ENCODE measurements around the gene TGFB1I1. TPM values are rescaled to one million over a fixed set of nuclear protein-coding genes. Genes with fewer than 3 reads are reported as not detected.
"Not testable (repeated sequence)": the region's sequence is repeated elsewhere in the genome, so short reads cannot be mapped to it uniquely, and the experiment has no call there.

Gene TGFB1I1
- total and polyA plus RNA-seq, 2 of the 4 experiments (the other 2 are of a cell fraction), result 24.9 to 128 TPM

GRCh38 chr16:31502981-31503380 lies 31.0 kb downstream of the TGFB1I1 start:
- H3K79me1 ChIP-seq (ENCODE audit: low read depth in 1 of 2, low read length in 2 of 2), result peaks cover 33 to 83% of the 10 kb centered on the region in 2 experiments
- CTCF ChIA-PET, result no interaction called here
- peaks cover 13% of the 10 kb centered on the region; the same call in 1 of the 2 replicates for H4K20me1 ChIP-seq (ENCODE audit: insufficient read depth, low read length)
- H3K36me3 ChIP-seq (ENCODE audit: control insufficient read depth, insufficient read depth, low read length), result peaks cover 39% of the 10 kb centered on the region
- no peak overlapping the region for H2BK20ac ChIP-seq (ENCODE audit: low read depth, low read length)
- POLR2A ChIA-PET (ENCODE audit: unreplicated experiment), result interaction anchor here (0.6 kb wide), 1 partner anchor 13 kb away, joined by 3 read pairs; no protein-coding TSS in a partner anchor
- H4K8ac ChIP-seq (ENCODE audit: low read depth in 2 of 2, low read length in 2 of 2), result no peak overlapping the region
- no peak overlapping the region for H2AK5ac ChIP-seq (ENCODE audit: low read depth, low read length)
- H3K4me2 ChIP-seq (ENCODE audit: low read depth, low read length), result no peak overlapping the region
- DNase-seq, result peak; percentile 43
- intact Hi-C loops (cut with micrococcal nuclease) (loop anchor here (10.0 kb wide), 1 partner anchor 58 kb away; the partner anchor contains the start of gene ZNF843), in situ Hi-C loops (cut with MboI; ENCODE audit: low sequenced_read_pairs) (loop anchor here (10.0 to 25.0 kb wide), 2 partner anchors 58 to 209 kb away; partner anchors contain the start of gene ZNF843), dilution Hi-C loops (cut with HindIII; ENCODE audit: low sequenced_read_pairs, unreplicated experiment) (no loop called here)
- no peak overlapping the region for H3K56ac ChIP-seq (ENCODE audit: extremely low read depth, insufficient read depth, low read length)
- ATAC-seq (ENCODE audit: low read depth), result no peak
- no peak overlapping the region for H4K91ac ChIP-seq (ENCODE audit: insufficient read depth, low read depth, low read length)
- H2AK9ac ChIP-seq (replicated peaks; ENCODE audit: low read depth, low read length, poor library complexity), result no peak overlapping the region
- no peak overlapping the region for H3K4me3 ChIP-seq (ENCODE audit: insufficient read depth, low read depth, low read length)
- H3K27me3 ChIP-seq (ENCODE audit: control insufficient read depth, insufficient read depth, low read length), result no peaks in the 10 kb centered on the region
- no peak for TF ChIP-seq NFE2L2 (IDR thresholded peaks at IDR 0.05; ENCODE audit: low read depth, low read length)
- TF ChIP-seq CTCF (conservative IDR thresholded peaks at IDR 0.05; ENCODE audit: low read depth, low read length), result no peak
- H2BK120ac ChIP-seq (ENCODE audit: low read depth, low read length), result no peak overlapping the region
- no peak overlapping the region for H3K18ac ChIP-seq (ENCODE audit: low read depth, low read length)
- no peak overlapping the region for H2AFZ ChIP-seq (replicated peaks; ENCODE audit: low read length, poor library complexity)
- H3K23ac ChIP-seq (ENCODE audit: low read depth, low read length), result no peak overlapping the region
- H2BK15ac ChIP-seq (ENCODE audit: low read depth, low read length), result no peak overlapping the region
- H3K27ac ChIP-seq (ENCODE audit: insufficient read depth, low read length), result no peak overlapping the region
- H3K4ac ChIP-seq (ENCODE audit: low read depth, low read length), result no peak overlapping the region
- peaks cover 7% of the 10 kb centered on the region for H3K4me1 ChIP-seq (ENCODE audit: control insufficient read depth, insufficient read depth, low read length)
- H3K9me3 ChIP-seq (ENCODE audit: control insufficient read depth, insufficient read depth, low read length), result no peaks in the 10 kb centered on the region
- H2BK5ac ChIP-seq (ENCODE audit: low read depth, low read length, poor library complexity, severe bottlenecking), result no peak overlapping the region
- H3K14ac ChIP-seq (replicated peaks; ENCODE audit: low read depth, low read length), result no peak overlapping the region
- BruUV-seq (replicated peaks), result no TSS peak
- peaks cover 17% of the 10 kb centered on the region for H3K9me1 ChIP-seq (ENCODE audit: insufficient read depth, low read length)
- no peak overlapping the region for H3K9ac ChIP-seq (ENCODE audit: low read depth, low read length)
- no peak overlapping the region for H4K5ac ChIP-seq (ENCODE audit: low read depth, low read length)

DNA sequence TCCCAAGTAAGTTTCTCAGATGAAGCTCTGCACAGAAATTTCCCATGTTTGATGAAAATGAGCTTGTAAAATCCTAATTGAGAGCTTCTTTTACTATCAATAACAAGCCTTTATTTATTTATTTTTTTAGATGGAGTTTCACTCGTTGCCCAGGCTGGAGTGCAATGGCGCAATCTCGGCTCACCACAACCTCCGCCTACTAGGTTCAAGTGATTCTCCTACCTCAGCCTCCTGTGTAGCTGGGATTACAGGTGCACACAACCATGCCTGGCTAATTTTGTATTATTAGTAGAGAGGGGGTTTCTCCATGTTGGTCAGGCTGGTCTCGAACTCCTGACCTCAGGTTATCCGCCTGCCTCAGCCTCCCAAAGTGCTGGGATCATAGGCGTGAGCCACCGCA lies 31.6 kb downstream of the TGFB1I1 start:
- peaks cover 13% of the 10 kb centered on the region; the same call in 1 of the 2 replicates for H4K20me1 ChIP-seq (ENCODE audit: insufficient read depth, low read length)
- H3K4me1 ChIP-seq (ENCODE audit: control insufficient read depth, insufficient read depth, low read length); H3K18ac ChIP-seq (ENCODE audit: low read depth, low read length); H2BK20ac ChIP-seq (ENCODE audit: low read depth, low read length); H3K56ac ChIP-seq (ENCODE audit: extremely low read depth, insufficient read depth, low read length); H2AK9ac ChIP-seq (replicated peaks; ENCODE audit: low read depth, low read length, poor library complexity); H3K9ac ChIP-seq (ENCODE audit: low read depth, low read length); H3K9me3 ChIP-seq (ENCODE audit: control insufficient read depth, insufficient read depth, low read length); dilution Hi-C loops (cut with HindIII; ENCODE audit: low sequenced_read_pairs, unreplicated experiment); H2BK5ac ChIP-seq (ENCODE audit: low read depth, low read length, poor library complexity, severe bottlenecking); H3K27me3 ChIP-seq (ENCODE audit: control insufficient read depth, insufficient read depth, low read length); H3K4me2 ChIP-seq (ENCODE audit: low read depth, low read length); H3K4me3 ChIP-seq (ENCODE audit: insufficient read depth, low read depth, low read length); H4K91ac ChIP-seq (ENCODE audit: insufficient read depth, low read depth, low read length); H2AK5ac ChIP-seq (ENCODE audit: low read depth, low read length); CTCF ChIA-PET; H2BK120ac ChIP-seq (ENCODE audit: low read depth, low read length); H3K14ac ChIP-seq (replicated peaks; ENCODE audit: low read depth, low read length); H4K5ac ChIP-seq (ENCODE audit: low read depth, low read length); DNase-seq; H4K8ac ChIP-seq (ENCODE audit: low read depth in 2 of 2, low read length in 2 of 2); BruUV-seq (replicated peaks); H2BK15ac ChIP-seq (ENCODE audit: low read depth, low read length); H3K23ac ChIP-seq (ENCODE audit: low read depth, low read length); H3K27ac ChIP-seq (ENCODE audit: insufficient read depth, low read length); H2AFZ ChIP-seq (replicated peaks; ENCODE audit: low read length, poor library complexity); ATAC-seq (ENCODE audit: low read depth); H3K4ac ChIP-seq (ENCODE audit: low read depth, low read length): not testable (repeated sequence)
- peaks cover 17% of the 10 kb centered on the region for H3K9me1 ChIP-seq (ENCODE audit: insufficient read depth, low read length)
- in situ Hi-C loops (cut with MboI; ENCODE audit: low sequenced_read_pairs), result loop anchor here (10.0 to 25.0 kb wide), 2 partner anchors 59 to 209 kb away; partner anchors contain the start of gene ZNF843
- intact Hi-C loops (cut with micrococcal nuclease), result loop anchor here (10.0 kb wide), 1 partner anchor 59 kb away; the partner anchor contains the start of gene ZNF843
- 97% methylated on average over 4 of the region's 8 CpGs; no CpG with 5 or more reads in 1 of the 2 experiments for WGBS, 2 experiments (ENCODE audit: extremely low coverage in 2 of 2, insufficient read length in 1 of 2)
- H3K36me3 ChIP-seq (ENCODE audit: control insufficient read depth, insufficient read depth, low read length), result peaks cover 33% of the 10 kb centered on the region
- POLR2A ChIA-PET (ENCODE audit: unreplicated experiment), result interaction anchor here (0.6 kb wide), 2 partner anchors 13 to 281 kb away, joined by 3 to 7 read pairs; no protein-coding TSS in a partner anchor
- H3K79me1 ChIP-seq (ENCODE audit: low read depth in 1 of 2, low read length in 2 of 2), result peaks cover 30 to 80% of the 10 kb centered on the region in 2 experiments
